Upper lobe of right lung (tissue), 1 donor: ENCODE data around the gene FOXJ2. TPM values are rescaled to one million over a fixed set of nuclear protein-coding genes. Genes with fewer than 3 reads are reported as not detected.
A peak's percentile ranks its signal among the peaks of the same experiment; 100 is the strongest.
"Not testable (repeated sequence)": the region's sequence is repeated elsewhere in the genome, so short reads cannot be mapped to it uniquely, and the experiment has no call there.

Experiments
- ATAC-seq: fragments of 200-7000 bp; cut with Tn5 transposase; one replicate; pipeline ENCODE4 v1.9.1; 2020; ENCODE audit warnings: mild to moderate bottlenecking, moderate library complexity
- DNase-seq: peaks from one replicate; pipeline ENCODE4 v3.0.0-alpha.2; 2020
- H3K27ac ChIP-seq: fragments of 200-600 bp; one replicate; pipeline ENCODE4 v1.8.0; 2022
- H3K27me3 ChIP-seq: fragments of 200-600 bp; one replicate; pipeline ENCODE4 v1.8.0; 2022; ENCODE audit warnings: mild to moderate bottlenecking
- H3K36me3 ChIP-seq: fragments of 200-600 bp; one replicate; pipeline ENCODE4 v1.8.0; 2022
- H3K4me1 ChIP-seq: fragments of 200-600 bp; one replicate; pipeline ENCODE4 v1.8.0; 2022
- H3K4me3 ChIP-seq: fragments of 200-600 bp; one replicate; pipeline ENCODE4 v1.8.0; 2022; ENCODE audit warnings: mild to moderate bottlenecking
- H3K9me3 ChIP-seq: fragments of 200-600 bp; one replicate; pipeline ENCODE4 v1.8.0; 2022
- intact Hi-C: fragments of 100-400 bp; cut with DNase I; formaldehyde crosslinking; loops from one replicate; pipeline ENCODE4 v1.11.0; 2022
- total RNA-seq: library from RNA; stranded (reverse); fragmentation: NEBNext Ultra II Directional; extraction: Animal tissue kit (Norgen Biotek cat#: 25700); gene quantifications from one replicate; pipeline ENCODE4 v1.2.1, GENCODE V29; 2021
- TF ChIP-seq, protein P1 (sequence below): fragments of 200-600 bp; IDR thresholded peaks from one replicate; pipeline ENCODE4 v1.8.0; 2022; ENCODE audit warnings: antibody characterized with exemption
- donor health status: DM: no; HTN: yes; CAD: no; lungs with severe emphysema.

Gene FOXJ2
- total RNA-seq, 1 donor from 2014 or later, result 20.3 TPM

DNA sequence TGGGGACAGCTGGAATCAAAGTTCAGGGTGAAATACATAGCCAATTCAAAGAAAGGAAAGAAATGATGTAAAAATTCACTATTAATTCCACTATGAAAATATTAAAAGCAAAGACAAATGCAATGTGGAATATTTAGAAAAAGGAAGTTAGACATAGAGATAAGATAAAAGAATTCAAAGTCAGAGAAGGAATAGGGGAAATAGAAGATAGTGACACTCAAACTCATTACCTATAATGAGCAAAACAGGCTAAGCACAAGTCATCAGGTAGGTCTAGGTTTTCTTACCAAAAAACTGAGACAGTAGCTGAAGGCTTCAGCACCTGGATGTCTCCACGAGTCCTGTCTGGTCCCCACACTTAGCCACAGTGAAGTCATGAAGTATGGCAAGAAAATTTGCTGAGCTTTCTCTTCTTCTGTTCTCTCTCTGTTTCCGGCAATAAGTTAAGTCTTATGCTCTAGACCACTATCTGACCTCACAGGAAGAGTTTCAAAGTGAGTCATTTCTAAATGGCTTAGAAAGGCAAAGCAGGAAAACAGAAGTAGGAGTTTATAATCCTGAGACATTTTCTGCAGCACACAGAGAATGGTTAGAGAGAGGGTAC, 33.6 kb downstream of the FOXJ2 start, which contains the start of gene C3AR1:
C3AR1 (minus strand) TSS at position 369 of the 604 bp plus-strand sequence. CDS start 6,174 bp downstream, outside the sequence.
- H3K27ac ChIP-seq, result peak within 1 kb of the TSS; percentile 74
- peak within 1 kb of the TSS; percentile 36 for H3K4me3 ChIP-seq
- H3K4me1 ChIP-seq, result no peaks in the 10 kb centered on the region
- TF ChIP-seq, protein P1, sequence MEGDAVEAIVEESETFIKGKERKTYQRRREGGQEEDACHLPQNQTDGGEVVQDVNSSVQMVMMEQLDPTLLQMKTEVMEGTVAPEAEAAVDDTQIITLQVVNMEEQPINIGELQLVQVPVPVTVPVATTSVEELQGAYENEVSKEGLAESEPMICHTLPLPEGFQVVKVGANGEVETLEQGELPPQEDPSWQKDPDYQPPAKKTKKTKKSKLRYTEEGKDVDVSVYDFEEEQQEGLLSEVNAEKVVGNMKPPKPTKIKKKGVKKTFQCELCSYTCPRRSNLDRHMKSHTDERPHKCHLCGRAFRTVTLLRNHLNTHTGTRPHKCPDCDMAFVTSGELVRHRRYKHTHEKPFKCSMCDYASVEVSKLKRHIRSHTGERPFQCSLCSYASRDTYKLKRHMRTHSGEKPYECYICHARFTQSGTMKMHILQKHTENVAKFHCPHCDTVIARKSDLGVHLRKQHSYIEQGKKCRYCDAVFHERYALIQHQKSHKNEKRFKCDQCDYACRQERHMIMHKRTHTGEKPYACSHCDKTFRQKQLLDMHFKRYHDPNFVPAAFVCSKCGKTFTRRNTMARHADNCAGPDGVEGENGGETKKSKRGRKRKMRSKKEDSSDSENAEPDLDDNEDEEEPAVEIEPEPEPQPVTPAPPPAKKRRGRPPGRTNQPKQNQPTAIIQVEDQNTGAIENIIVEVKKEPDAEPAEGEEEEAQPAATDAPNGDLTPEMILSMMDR, result no peak
- peak; percentile 89 for ATAC-seq
- no peaks in the 10 kb centered on the region for H3K9me3 ChIP-seq
- intact Hi-C loops, result no loop called here
- no peaks in the 10 kb centered on the region for H3K27me3 ChIP-seq
- DNase-seq, result no peak
- H3K36me3 ChIP-seq, result no peaks in the 10 kb centered on the region

DNA sequence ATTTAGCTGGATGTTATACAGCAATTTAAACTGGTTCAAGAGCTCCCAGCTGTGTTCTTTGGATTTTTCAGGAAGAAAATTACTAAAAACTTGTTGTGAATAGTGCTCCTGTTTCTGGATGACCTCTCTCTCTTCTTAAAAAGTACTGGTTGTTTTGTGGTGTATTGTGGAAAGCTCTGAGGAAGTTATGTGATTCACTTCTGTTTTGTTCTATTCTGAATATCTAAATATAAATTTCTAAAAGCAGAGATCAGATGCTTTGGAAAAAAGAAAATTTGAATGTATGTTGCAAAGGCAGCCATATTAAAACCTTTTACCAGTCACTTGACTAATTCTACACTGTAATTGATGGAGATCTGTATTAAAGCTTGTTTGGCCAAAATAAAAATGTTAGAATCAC, 37.1 kb downstream of the FOXJ2 start:
- intact Hi-C loops, result no loop called here
- Histone ChIP-seq H3K27ac (peak overlapping the region; percentile 6), H3K36me3 (no peaks in the 10 kb centered on the region), H3K9me3 (no peaks in the 10 kb centered on the region), H3K4me3 (no peak overlapping the region), H3K27me3 (no peaks in the 10 kb centered on the region), H3K4me1 (no peaks in the 10 kb centered on the region)
- ATAC-seq (no peak), DNase-seq (no peak)
- TF ChIP-seq, protein P1, result no peak

DNA sequence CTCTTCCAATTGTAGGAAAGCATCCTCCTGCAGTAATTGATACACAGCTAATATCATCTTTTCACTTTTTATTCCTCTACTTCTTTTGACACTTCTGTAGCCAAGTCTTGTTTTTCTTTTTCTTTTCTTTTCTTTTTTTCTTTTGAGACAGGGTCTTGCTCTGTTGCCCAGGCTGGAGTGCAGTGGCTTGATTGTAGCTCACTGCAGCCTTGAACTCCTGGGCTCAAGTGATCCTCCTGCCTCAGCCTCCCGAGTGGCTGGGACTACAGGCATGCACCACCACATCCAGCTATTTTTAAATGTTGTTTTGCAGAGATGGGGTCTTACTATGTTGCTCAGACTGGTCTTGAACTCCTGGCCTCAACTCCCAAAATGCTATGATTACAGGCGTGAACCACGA, 39.3 kb downstream of the FOXJ2 start:
- H3K36me3 ChIP-seq, intact Hi-C loops, H3K9me3 ChIP-seq, H3K4me1 ChIP-seq, H3K27me3 ChIP-seq, ATAC-seq, H3K27ac ChIP-seq, DNase-seq, H3K4me3 ChIP-seq: not testable (repeated sequence)

DNA sequence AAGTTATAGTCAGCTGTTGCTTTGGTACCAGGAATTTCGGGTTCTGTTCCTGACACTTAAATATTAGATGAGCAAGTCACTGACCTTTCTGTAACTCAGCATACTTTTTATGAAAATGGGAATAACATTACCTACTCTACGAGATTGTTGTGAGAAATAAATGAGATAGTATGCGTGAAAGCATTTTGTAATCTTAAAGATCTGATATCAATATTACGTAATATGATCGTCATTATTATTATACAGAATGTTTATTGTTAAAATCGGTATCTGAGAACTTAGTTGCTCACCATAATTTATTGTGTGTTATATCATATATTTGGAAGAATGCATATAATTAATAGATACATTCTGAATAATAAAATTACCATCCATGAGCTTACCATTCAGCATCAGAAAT, 43.4 kb downstream of the FOXJ2 start:
- Histone ChIP-seq H3K27me3 (no peaks in the 10 kb centered on the region), H3K4me1 (no peaks in the 10 kb centered on the region), H3K4me3 (no peak overlapping the region), H3K9me3 (no peaks in the 10 kb centered on the region), H3K36me3 (no peaks in the 10 kb centered on the region), H3K27ac (no peak overlapping the region)
- DNase-seq (no peak), ATAC-seq (no peak)
- TF ChIP-seq, protein P1, result no peak
- intact Hi-C loops, result no loop called here

DNA sequence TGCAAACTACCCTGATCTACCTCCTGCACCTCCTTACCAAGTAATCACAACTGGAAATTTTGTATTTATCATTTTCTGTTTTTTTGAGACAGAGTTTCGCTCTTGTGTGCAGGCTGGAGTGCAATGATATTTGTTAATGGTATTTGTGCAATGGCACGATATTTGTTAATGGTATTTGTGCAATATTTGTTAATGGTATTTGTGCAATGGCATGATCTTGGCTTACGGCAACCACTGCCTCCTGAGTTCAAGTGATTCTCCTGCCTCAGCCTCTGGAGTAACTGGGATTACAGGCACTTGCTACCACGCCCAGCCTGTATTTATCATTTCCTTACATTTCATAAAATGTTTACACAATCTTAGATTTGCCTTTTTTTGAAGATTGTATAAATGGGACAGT, 43.9 kb downstream of the FOXJ2 start:
- peak; percentile 41 for ATAC-seq
- DNase-seq, result no peak
- no peaks in the 10 kb centered on the region for H3K4me1 ChIP-seq
- H3K4me3 ChIP-seq, result no peak overlapping the region
- TF ChIP-seq, protein P1, result no peak
- H3K9me3 ChIP-seq, result no peaks in the 10 kb centered on the region
- no peaks in the 10 kb centered on the region for H3K36me3 ChIP-seq
- no peaks in the 10 kb centered on the region for H3K27me3 ChIP-seq
- H3K27ac ChIP-seq, result no peak overlapping the region
- intact Hi-C loops, result no loop called here

DNA sequence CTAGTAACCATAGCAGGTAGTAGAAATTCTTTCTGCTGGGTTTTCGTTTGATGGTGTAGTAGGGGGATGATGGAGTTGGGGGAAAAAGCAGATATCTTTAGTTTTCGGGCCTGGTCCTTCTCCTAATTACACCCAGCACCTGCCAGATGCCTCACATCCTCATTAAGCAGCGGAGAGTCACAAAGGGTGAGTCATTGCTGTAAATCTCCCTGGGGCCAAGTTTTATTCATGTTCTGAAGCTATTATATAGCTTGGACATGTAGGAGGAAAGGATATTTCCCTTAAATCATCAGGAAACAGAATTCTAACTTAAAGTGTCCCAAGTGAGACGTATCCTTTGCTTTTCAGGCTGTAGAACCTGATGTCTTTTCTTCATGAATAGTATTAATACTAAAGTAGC, 44.7 kb downstream of the FOXJ2 start:
- Histone ChIP-seq H3K4me1 (no peaks in the 10 kb centered on the region), H3K4me3 (no peak overlapping the region), H3K27me3 (no peaks in the 10 kb centered on the region), H3K9me3 (no peaks in the 10 kb centered on the region), H3K36me3 (no peaks in the 10 kb centered on the region), H3K27ac (no peak overlapping the region)
- intact Hi-C loops, result no loop called here
- TF ChIP-seq, protein P1, result no peak
- DNase-seq (no peak), ATAC-seq (no peak)
